HEK293T (cell line): ENCODE results near the gene ZBTB42.

ENCODE experiments used
- CTCF ChIA-PET: fragments of 350-600 bp; formaldehyde crosslinking; extraction: SDS; loops from one replicate; lab custom pipeline; 2021; ENCODE audit warnings: antibody characterized with exemption, inconsistent platforms; lab: Yijun Ruan, JAX
- POLR2A ChIA-PET: fragments of 350-600 bp; formaldehyde crosslinking; extraction: SDS; loops from one replicate; lab custom pipeline; 2020; ENCODE audit warnings: antibody characterized with exemption, inconsistent platforms; lab: Yijun Ruan, JAX
- DNase-seq: peaks from one replicate; pipeline ENCODE4 v3.0.0; 2012; ENCODE audit warnings: mixed read lengths; ENCODE audit errors: extremely low spot score
- ARNT ChIP-seq: fragments of 450-650 bp; IDR thresholded peaks from 2 replicates; pipeline ENCODE4 v1.6.1; 2017; ENCODE audit warnings: mild to moderate bottlenecking
- BHLHE40 ChIP-seq: fragments of 450-650 bp; IDR thresholded peaks from 2 replicates; pipeline ENCODE4 v1.6.1; 2016; ENCODE audit warnings: mild to moderate bottlenecking, moderate library complexity, borderline replicate concordance
- CTBP1 ChIP-seq: fragments of 450-650 bp; IDR thresholded peaks from 2 replicates; pipeline ENCODE4 v1.6.1; 2016; ENCODE audit warnings: borderline replicate concordance
- ELF4 ChIP-seq: fragments of 450-650 bp; IDR thresholded peaks from 2 replicates; pipeline ENCODE4 v1.6.1; 2017; ENCODE audit warnings: antibody characterized with exemption
- FOXA1 ChIP-seq: fragments of 450-650 bp; IDR thresholded peaks from 2 replicates; pipeline ENCODE4 v1.6.1; 2016; ENCODE audit warnings: mild to moderate bottlenecking
- FOXK2 ChIP-seq: fragments of 450-650 bp; IDR thresholded peaks from 2 replicates; pipeline ENCODE4 v1.6.1; 2016; ENCODE audit warnings: mild to moderate bottlenecking
- FOXM1 ChIP-seq: fragments of 450-650 bp; IDR thresholded peaks from 2 replicates; pipeline ENCODE4 v1.6.1; 2017; ENCODE audit warnings: mild to moderate bottlenecking, borderline replicate concordance
- HDGF ChIP-seq: fragments of 450-650 bp; IDR thresholded peaks from 2 replicates; pipeline ENCODE4 v1.6.1; 2017; ENCODE audit warnings: antibody characterized with exemption, borderline replicate concordance
- L3MBTL2 ChIP-seq: fragments of 450-650 bp; conservative IDR thresholded peaks from 2 replicates; pipeline ENCODE4 v1.6.1; 2016; ENCODE audit warnings: mild to moderate bottlenecking
- LEF1 ChIP-seq: fragments of 450-650 bp; IDR thresholded peaks from 2 replicates; pipeline ENCODE4 v1.6.1; 2017; ENCODE audit warnings: mild to moderate bottlenecking, borderline replicate concordance
- NFRKB ChIP-seq: fragments of 450-650 bp; IDR thresholded peaks from 2 replicates; pipeline ENCODE4 v1.6.1; 2016; ENCODE audit warnings: mild to moderate bottlenecking, moderate library complexity
- SP1 ChIP-seq: fragments of 450-650 bp; IDR thresholded peaks from 2 replicates; pipeline ENCODE4 v1.6.1; 2017
- SUZ12 ChIP-seq: fragments of 450-650 bp; IDR thresholded peaks from 2 replicates; pipeline ENCODE4 v1.6.1; 2016; ENCODE audit warnings: mild to moderate bottlenecking
- TARDBP ChIP-seq: fragments of 450-650 bp; IDR thresholded peaks from 2 replicates; pipeline ENCODE4 v1.6.1; 2016
- ZNF384 ChIP-seq: fragments of 450-650 bp; IDR thresholded peaks from 2 replicates; pipeline ENCODE4 v1.6.1; 2016
- TF ChIP-seq, protein P1 (sequence below): fragments of 450-650 bp; IDR thresholded peaks from 2 replicates; pipeline ENCODE4 v1.6.1; 2016

Gene ZBTB42

DNA sequence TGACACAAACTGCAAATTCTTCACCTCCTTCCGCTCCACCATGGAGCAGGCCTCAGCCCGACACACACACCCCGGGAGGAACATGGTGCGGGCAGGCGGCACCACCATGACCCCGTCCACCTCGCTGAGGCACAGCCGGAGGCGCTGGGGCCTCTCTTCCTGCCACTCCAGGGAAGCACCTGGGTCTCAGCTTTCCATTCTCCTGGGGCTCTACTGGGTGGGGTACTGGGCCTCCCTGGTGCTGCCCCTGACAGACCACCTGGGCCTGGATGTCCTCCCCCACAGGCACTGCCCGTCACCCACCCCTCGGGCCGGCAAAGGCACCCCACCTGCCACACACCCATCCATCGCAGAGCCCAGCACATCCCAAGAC lies 15.2 kb upstream of the ZBTB42 start:
- ChIA-PET POLR2A (no interaction called here), CTCF (no interaction called here)
- TF ChIP-seq BHLHE40 (no peak), ELF4 (no peak), L3MBTL2 (no peak), FOXK2 (no peak), LEF1 (no peak), CTBP1 (no peak), FOXM1 (no peak), ZNF384 (no peak), SP1 (no peak), SUZ12 (no peak), HDGF (no peak), NFRKB (no peak), TARDBP (no peak), FOXA1 (no peak), ARNT (no peak)
- TF ChIP-seq, protein P1, sequence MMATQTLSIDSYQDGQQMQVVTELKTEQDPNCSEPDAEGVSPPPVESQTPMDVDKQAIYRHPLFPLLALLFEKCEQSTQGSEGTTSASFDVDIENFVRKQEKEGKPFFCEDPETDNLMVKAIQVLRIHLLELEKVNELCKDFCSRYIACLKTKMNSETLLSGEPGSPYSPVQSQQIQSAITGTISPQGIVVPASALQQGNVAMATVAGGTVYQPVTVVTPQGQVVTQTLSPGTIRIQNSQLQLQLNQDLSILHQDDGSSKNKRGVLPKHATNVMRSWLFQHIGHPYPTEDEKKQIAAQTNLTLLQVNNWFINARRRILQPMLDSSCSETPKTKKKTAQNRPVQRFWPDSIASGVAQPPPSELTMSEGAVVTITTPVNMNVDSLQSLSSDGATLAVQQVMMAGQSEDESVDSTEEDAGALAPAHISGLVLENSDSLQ = no peak
- no peak for DNase-seq

DNA sequence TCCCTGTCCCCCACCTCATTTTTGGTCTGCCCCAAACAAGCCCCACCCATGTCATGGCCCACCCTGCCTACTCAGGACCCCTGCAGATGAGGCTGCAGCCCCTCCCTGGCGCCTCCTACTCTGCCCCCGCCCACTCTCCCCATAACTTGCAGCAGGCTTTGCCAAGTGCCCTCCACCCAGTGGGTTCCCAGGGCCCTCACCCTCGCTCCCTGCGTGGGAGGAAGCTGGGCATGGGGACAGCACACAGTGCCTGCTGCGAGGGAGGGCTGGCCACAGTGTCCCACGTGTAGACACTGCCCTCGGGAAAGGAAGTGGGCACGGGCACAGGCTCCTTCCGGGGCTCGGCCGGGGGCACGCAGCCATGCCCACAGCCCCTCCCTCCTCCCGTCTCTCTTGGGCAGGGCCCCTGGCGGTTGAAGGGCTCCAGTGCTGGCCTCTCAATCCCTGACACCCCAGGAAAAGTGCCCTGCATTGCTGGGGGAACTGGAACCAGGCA lies 14.8 kb upstream of the ZBTB42 start:
- TF ChIP-seq CTBP1 (no peak), ELF4 (no peak)
- CTCF ChIA-PET = no interaction called here
- POLR2A ChIA-PET = no interaction called here
- no peak for DNase-seq

DNA sequence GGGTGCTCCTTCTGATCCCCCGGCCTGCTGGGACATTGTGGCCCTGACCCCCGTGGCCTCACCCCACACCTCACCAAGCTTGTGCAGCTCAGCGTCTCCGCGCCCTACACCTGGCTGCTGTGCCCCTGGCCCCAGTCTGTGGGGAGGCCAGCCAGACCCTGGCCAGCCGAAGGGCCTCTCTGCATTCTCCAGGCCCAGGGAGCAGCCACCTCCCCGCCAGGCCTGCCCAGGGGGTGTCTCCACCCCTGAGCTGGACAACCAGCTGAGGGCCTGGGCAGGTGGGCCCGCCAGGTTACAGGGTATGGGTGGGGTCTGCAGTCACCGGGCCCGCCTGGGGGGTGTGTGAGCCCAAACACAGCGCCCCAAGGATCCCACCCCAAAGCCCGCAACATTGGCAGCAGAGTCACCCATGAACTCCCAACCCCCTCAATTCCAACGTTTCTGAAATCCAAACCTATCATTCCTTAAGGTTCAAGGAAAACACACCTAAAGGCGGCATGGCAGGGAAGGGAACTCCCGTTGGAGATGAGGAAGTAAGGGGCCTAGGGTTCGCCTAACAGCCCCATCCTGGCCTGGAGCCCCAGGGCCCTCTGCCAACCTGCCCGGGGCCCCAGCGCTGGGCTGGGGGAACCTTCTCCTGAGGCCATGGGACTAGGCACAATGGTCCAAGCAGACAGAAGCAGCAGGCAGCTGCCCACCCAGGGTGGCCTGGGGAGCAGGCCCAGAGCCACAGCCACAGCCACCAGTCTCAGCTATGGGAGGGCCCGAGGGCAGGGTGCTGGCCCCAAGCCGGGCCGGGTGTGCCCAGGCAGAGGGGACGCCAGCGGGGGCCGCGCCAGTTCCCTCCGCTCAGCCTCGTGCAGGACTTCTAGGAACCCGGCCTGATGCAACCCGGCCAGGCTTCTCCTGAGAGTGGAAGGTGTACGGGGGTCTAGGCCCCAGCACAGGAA lies 13.9 kb upstream of the ZBTB42 start:
- ChIA-PET CTCF (no interaction called here), POLR2A (interaction anchor here (1.2 kb wide), 1 partner anchor 34 kb away, joined by 3 read pairs; the partner anchor contains the start of gene SIVA1)
- no peak for DNase-seq
- TF ChIP-seq HDGF = no peak
- TF ChIP-seq L3MBTL2 = no peak
- TF ChIP-seq CTBP1 = no peak
- TF ChIP-seq NFRKB = no peak
- no peak for TF ChIP-seq LEF1
- TF ChIP-seq TARDBP = no peak
- TF ChIP-seq, protein P1 = no peak
- no peak for TF ChIP-seq ARNT
- TF ChIP-seq FOXM1 = no peak
- no peak for TF ChIP-seq FOXK2
- TF ChIP-seq SP1 = no peak
- no peak for TF ChIP-seq ZNF384
- no peak for TF ChIP-seq SUZ12
- no peak for TF ChIP-seq FOXA1

DNA sequence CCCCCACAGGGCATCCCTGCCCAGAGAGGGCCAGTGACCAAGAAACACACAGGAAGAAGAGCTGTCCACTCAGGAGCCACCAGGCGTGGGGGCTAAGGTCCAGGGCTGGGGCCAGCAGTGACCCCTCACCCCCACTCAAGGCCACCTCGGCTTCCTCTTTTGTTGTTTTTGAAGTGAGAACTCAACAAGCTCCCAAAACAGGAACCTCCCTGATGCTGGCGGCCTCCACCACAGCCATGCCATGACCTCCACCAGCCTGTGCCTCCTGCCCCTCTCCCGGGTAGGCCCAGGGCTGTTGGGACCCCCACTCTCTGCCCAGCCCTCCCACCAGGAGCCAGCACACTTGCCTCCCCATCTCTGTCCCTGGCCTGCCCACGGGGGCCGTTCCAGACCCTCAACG lies 13.2 kb upstream of the ZBTB42 start:
- DNase-seq = no peak

DNA sequence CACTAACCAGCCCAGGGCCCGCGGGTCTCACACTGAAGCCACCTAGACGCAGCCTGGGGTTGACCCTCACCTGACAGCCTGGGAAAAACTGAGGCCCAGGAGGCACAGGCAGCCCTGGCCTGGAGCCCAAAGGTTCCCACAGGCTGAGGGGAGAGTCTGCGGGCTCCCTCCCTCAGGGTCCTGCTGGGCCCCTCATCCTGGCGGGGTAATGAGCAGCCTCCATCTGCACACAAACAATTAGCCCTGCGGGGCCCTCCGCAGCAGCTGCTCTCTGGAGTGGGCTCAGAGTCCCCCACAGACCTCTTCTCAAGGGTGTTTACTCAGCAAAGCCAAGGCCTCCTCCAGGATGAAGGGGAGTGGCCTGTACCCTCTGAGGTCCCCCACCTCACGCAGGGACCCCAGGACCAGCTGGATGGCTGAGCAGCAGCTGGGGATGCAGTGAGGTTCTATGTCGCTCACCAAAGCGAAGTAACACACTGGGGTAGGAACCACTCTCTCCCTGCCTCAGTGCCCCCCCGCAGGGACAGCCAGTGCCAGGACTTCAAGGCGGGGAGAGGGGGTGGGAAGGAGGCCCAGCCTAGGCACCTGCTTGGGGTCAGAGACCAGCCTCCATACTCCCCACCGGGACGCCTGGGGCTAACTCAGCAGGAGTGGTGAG lies 12.6 kb upstream of the ZBTB42 start:
- DNase-seq = no peak
- no peak for TF ChIP-seq ZNF384
- no peak for TF ChIP-seq BHLHE40
- no peak for TF ChIP-seq FOXM1
- TF ChIP-seq SUZ12 = no peak
- TF ChIP-seq, protein P1 = no peak
- TF ChIP-seq FOXA1 = no peak
- no peak for TF ChIP-seq FOXK2
- no peak for TF ChIP-seq ARNT
- ChIA-PET CTCF (no interaction called here), POLR2A (interaction anchor here (1.2 kb wide), 1 partner anchor 35 kb away, joined by 3 read pairs; the partner anchor contains the start of gene SIVA1)

More for the DNA sequence above, 13.2 kb upstream of the ZBTB42 start:
- ChIA-PET POLR2A (interaction anchor here (1.2 kb wide), 1 partner anchor 35 kb away, joined by 3 read pairs; the partner anchor contains the start of gene SIVA1), CTCF (no interaction called here)
- TF ChIP-seq ARNT (no peak), ZNF384 (no peak), ELF4 (no peak), FOXM1 (no peak), SP1 (no peak), L3MBTL2 (no peak), TARDBP (no peak), SUZ12 (no peak)
- TF ChIP-seq, protein P1 = no peak
